Mucosa of descending colon (tissue), 3 donors: ENCODE results near the gene KRTAP9-3. TPM values are rescaled to one million over a fixed set of nuclear protein-coding genes. Genes with fewer than 3 reads are reported as not detected.
"Not testable (repeated sequence)": the region's sequence is repeated elsewhere in the genome, so short reads cannot be mapped to it uniquely, and the experiment has no call there.

Source experiments
- ATAC-seq: fragments of 200-7000 bp; cut with Tn5 transposase; one replicate; pipeline ENCODE4 v1.9.1; 2020; ENCODE audit warnings: mild to moderate bottlenecking, moderate library complexity
- DNase-seq, 3 donors: peaks; one replicate each; pipeline ENCODE4 v3.0.0-alpha.2; 2020
- H3K36me3 ChIP-seq: fragments of 200-600 bp; one replicate; pipeline ENCODE4 v1.8.0; 2021; ENCODE audit warnings: low read depth, mild to moderate bottlenecking
- H3K4me1 ChIP-seq: fragments of 200-600 bp; one replicate; pipeline ENCODE4 v1.8.0; 2021; ENCODE audit warnings: low read depth, mild to moderate bottlenecking
- H3K4me3 ChIP-seq: fragments of 200-600 bp; one replicate; pipeline ENCODE4 v1.8.0; 2021; ENCODE audit warnings: mild to moderate bottlenecking
- H3K9me3 ChIP-seq: fragments of 200-600 bp; one replicate; pipeline ENCODE4 v1.8.0; 2021; ENCODE audit warnings: mild to moderate bottlenecking
- CTCF ChIP-seq: fragments of 200-600 bp; IDR thresholded peaks from one replicate; pipeline ENCODE4 v1.8.0; 2022; ENCODE audit warnings: antibody characterized with exemption, mild to moderate bottlenecking
- intact Hi-C, 2 donors: fragments of 100-400 bp; cut with DNase I in 1 of 2; cut with micrococcal nuclease in 1 of 2; formaldehyde crosslinking; loops; one replicate each; pipeline versions ENCODE4 v1.11.0 to v1.11.1; 2022; cut with DNase I, micrococcal nuclease
- total RNA-seq, 3 donors: library from RNA; stranded (reverse); fragmentation: NEBNext Ultra II Directional in 2 of 3; extraction: Animal tissue kit (Norgen Biotek cat#: 25700) in 2 of 3; gene quantifications; one replicate each; pipeline versions ENCODE4 v1.2.1 to v1.2.4, GENCODE V29; 2021 to 2023
- donor health status: DM: no; HTN: no; CAD: no; lungs with moderate emphysema.
- donor health status: DM: no; HTN: no; CAD: no.
- donor health status: DM: no; HTN: yes; CAD: no.

The KRTAP9-3 gene
- total RNA-seq, 3 donors from 2014 or later = not detected

DNA sequence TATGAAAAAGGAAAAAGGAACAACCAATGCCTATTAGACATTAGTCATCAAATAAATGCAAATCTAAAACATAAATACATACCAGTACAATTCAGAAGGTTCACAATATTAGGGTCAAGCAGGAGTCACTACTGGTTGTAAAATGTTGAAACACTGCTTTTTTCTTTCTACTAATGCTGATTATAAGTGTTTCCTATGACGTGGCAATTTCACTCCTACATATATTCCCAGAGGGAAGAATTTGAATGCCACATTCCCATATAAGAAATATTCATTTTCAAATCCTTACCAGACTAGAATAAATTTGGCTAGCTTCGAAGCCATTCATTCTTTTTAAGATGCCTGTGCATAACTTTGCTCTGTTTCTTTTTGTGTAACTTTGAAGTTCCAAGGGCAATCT lies 8.4 kb upstream of the KRTAP9-3 start:
- DNase-seq (no peak), ATAC-seq (no peak)
- Histone ChIP-seq H3K4me1 (no peaks in the 10 kb centered on the region), H3K9me3 (no peaks in the 10 kb centered on the region), H3K36me3 (no peaks in the 10 kb centered on the region), H3K4me3 (no peak overlapping the region)
- no peak for TF ChIP-seq CTCF
- intact Hi-C loops = no loop called here

- no peaks in the 10 kb centered on the region for H3K9me3 ChIP-seq
- H3K4me3 ChIP-seq = no peak overlapping the region
- DNase-seq = no peak
- no peak for TF ChIP-seq CTCF
- intact Hi-C loops = no loop called here
- H3K36me3 ChIP-seq = no peaks in the 10 kb centered on the region
- no peak for ATAC-seq
- H3K4me1 ChIP-seq = no peaks in the 10 kb centered on the region
Observed at GRCh38 chr17:41226051-41226450, 6.2 kb upstream of the KRTAP9-3 start.

- H3K4me3 ChIP-seq, DNase-seq, H3K36me3 ChIP-seq, intact Hi-C loops, ATAC-seq, H3K4me1 ChIP-seq, H3K9me3 ChIP-seq: not testable (repeated sequence)
Observed at GRCh38 chr17:41226598-41227095, 5.6 kb upstream of the KRTAP9-3 start, which contains the start of gene KRTAP9-2. KRTAP9-2 (plus strand) TSS chr17:41226648; CDS start chr17:41226655, 7 bp downstream.

- H3K4me3 ChIP-seq = no peak overlapping the region
- no peaks in the 10 kb centered on the region for H3K36me3 ChIP-seq
- H3K4me1 ChIP-seq = no peaks in the 10 kb centered on the region
- no peaks in the 10 kb centered on the region for H3K9me3 ChIP-seq
- ATAC-seq (no peak), DNase-seq (no peak)
- intact Hi-C loops = no loop called here
- no peak for TF ChIP-seq CTCF
Observed at GRCh38 chr17:41230094-41230493, 2.2 kb upstream of the KRTAP9-3 start.

GRCh38 chr17:41231731-41232130 lies 518 bp upstream of the KRTAP9-3 start:
- no peaks in the 10 kb centered on the region for H3K4me1 ChIP-seq
- no peaks in the 10 kb centered on the region for H3K9me3 ChIP-seq
- ATAC-seq (no peak), DNase-seq (no peak)
- no peak overlapping the region for H3K4me3 ChIP-seq
- no peak for TF ChIP-seq CTCF
- H3K36me3 ChIP-seq = no peaks in the 10 kb centered on the region
- intact Hi-C loops = no loop called here

- DNase-seq, intact Hi-C loops, H3K4me3 ChIP-seq, ATAC-seq, H3K36me3 ChIP-seq, H3K4me1 ChIP-seq, H3K9me3 ChIP-seq: not testable (repeated sequence)
Observed at GRCh38 chr17:41237116-41237515, 4.9 kb downstream of the KRTAP9-3 start.

- H3K4me1 ChIP-seq, H3K9me3 ChIP-seq, DNase-seq, H3K4me3 ChIP-seq, ATAC-seq, H3K36me3 ChIP-seq, intact Hi-C loops: not testable (repeated sequence)
Observed at GRCh38 chr17:41237949-41238437, 5.7 kb downstream of the KRTAP9-3 start, which contains the start of gene KRTAP9-8. KRTAP9-8 (plus strand) TSS chr17:41237999; CDS start chr17:41238052, 53 bp downstream.

- H3K36me3 ChIP-seq, H3K9me3 ChIP-seq, DNase-seq, H3K4me1 ChIP-seq, H3K4me3 ChIP-seq, ATAC-seq, intact Hi-C loops: not testable (repeated sequence)
Observed at GRCh38 chr17:41246995-41247787, 14.9 kb downstream of the KRTAP9-3 start.

DNA sequence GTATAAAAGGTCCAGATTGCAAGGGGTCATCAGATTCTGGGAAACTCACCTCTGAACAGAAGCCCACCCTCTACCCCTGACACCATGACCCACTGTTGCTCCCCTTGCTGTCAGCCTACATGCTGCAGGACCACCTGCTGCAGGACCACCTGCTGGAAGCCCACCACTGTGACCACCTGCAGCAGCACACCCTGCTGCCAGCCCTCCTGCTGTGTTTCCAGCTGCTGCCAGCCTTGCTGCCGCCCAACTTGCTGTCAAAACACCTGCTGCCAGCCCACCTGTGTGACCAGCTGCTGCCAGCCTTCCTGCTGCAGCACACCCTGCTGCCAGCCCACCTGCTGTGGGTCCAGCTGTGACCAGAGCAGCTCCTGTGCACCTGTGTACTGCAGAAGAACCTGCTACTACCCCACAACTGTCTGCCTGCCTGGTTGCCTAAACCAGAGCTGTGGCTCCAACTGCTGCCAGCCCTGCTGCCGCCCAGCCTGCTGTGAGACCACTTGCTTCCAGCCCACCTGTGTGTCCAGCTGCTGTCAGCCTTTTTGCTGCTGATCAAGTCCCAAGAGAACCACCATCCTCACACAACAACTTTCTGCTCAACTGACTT lies 17.5 kb downstream of the KRTAP9-3 start, which contains the start of gene KRTAP9-4:
KRTAP9-4 (plus strand) TSS at position 51 of the 604 bp plus-strand sequence; CDS start at position 85, 34 bp downstream.
- intact Hi-C loops, H3K9me3 ChIP-seq, ATAC-seq, DNase-seq, H3K4me1 ChIP-seq, H3K4me3 ChIP-seq, H3K36me3 ChIP-seq: not testable (repeated sequence)
